Ovary (tissue), 9 donors: Measurements from ENCODE around the gene PIK3R1. TPM values are rescaled to one million over a fixed set of nuclear protein-coding genes. Genes with fewer than 3 reads are reported as not detected.

Experiments used
- DNase-seq, 5 donors: peaks; one replicate each; pipeline ENCODE4 v3.0.0-alpha.2; 2019 to 2020
- H3K27ac ChIP-seq, 2 donors: fragments of 200-600 bp; one replicate each; pipeline versions ENCODE4 v1.5.1 to v1.8.0; 2019 to 2022
- H3K27me3 ChIP-seq: fragments of 200-600 bp; one replicate; pipeline ENCODE4 v1.8.0; 2022
- H3K36me3 ChIP-seq: fragments of 200-600 bp; sonication (generic); one replicate; pipeline ENCODE4 v1.5.1; 2019
- H3K4me1 ChIP-seq: one replicate; pipeline ENCODE4 v1.8.1; 2013; ENCODE audit warnings: mild to moderate bottlenecking, moderate library complexity; ENCODE audit not compliant: insufficient read depth
- H3K4me3 ChIP-seq: fragments of 200-600 bp; sonication (generic); one replicate; pipeline ENCODE4 v1.5.1; 2017
- H3K9me3 ChIP-seq, 2 donors: fragments of 200-600 bp in 1 of 2; sonication (generic) in 1 of 2; one replicate each; pipeline versions ENCODE4 v1.5.1 to v1.8.1; 2013 to 2019; ENCODE audit warnings: mild to moderate bottlenecking in 1 of 2, moderate library complexity in 1 of 2
- CTCF ChIP-seq, 3 donors: fragments of 450-650 bp in 2 of 3; fragments of 200-600 bp in 1 of 3; IDR thresholded peaks; one replicate each; pipeline versions ENCODE4 v1.5.1 to v1.8.0; 2016 to 2022; ENCODE audit warnings: antibody characterized with exemption in 3 of 3, mild to moderate bottlenecking in 1 of 3
- EP300 ChIP-seq: sonication (generic); formaldehyde crosslinking; IDR thresholded peaks from one replicate; pipeline ENCODE4 v1.6.1; 2017; ENCODE audit warnings: antibody characterized with exemption
- POLR2A ChIP-seq: fragments of 450-650 bp; IDR thresholded peaks from one replicate; pipeline ENCODE4 v1.6.1; 2017; ENCODE audit warnings: antibody characterized with exemption, mild to moderate bottlenecking, moderate library complexity
- WGBS, 3 donors: extraction: QIAGEN DNeasy Blood & Tissue Kit in 1 of 3; methylation state at CpG; one replicate each; pipeline versions ENCODE4 v1.1.5 to v1.1.7; 2013 to 2017; 5-methylcytosine and 5-hydroxymethylcytosine counted together
- intact Hi-C, 4 donors: fragments of 100-400 bp; cut with DNase I; formaldehyde crosslinking; loops; one replicate each; pipeline versions ENCODE4 v1.11.0 to v1.15.1; 2022 to 2023
- polyA plus RNA-seq, 2 donors: library from polyadenylated mRNA; stranded (reverse); fragments of 200-250 nt in 1 of 2; fragments of 350-450 nt in 1 of 2; fragmentation: Illumina TruSeq in 1 of 2; extraction: RNeasy Lipid Tissue Mini Kit (QIAGEN cat#74804) in 1 of 2; gene quantifications; one replicate each; pipeline ENCODE4 v1.2.3, GENCODE V29; 2013 to 2014
- total RNA-seq, 7 donors: library from RNA; depleted of rRNA in 2 of 7; stranded (reverse); fragments of >200 nt in 2 of 7; fragmentation: NEBNext Ultra II Directional in 3 of 7; extraction: Animal tissue kit (Norgen Biotek cat#: 25700) in 3 of 7; gene quantifications; one replicate each; pipeline versions ENCODE4 v1.1.0 to v1.2.4, GENCODE V29; 2016 to 2023
- donor health status: DM: no; HTN: no; CAD: no; lungs with moderate emphysema.
- donor health status: DM: no; HTN: no; CAD: no.
- donor health status: Bipolar disorder and iron deficiency.
- donor health status: DM: yes; HTN: yes; CAD: no.
- donor health status: DM: no; HTN: no; CAD: no.
- donor health status: DM: yes; HTN: yes; CAD: no.

PIK3R1 gene
- total and polyA plus RNA-seq, 9 donors: 25.2 to 206 (median 81.2) TPM

- H3K36me3 ChIP-seq: no peaks in the 10 kb centered on the region
- no peaks in the 10 kb centered on the region for H3K9me3 ChIP-seq
- no peaks in the 10 kb centered on the region for H3K27me3 ChIP-seq
- H3K27ac ChIP-seq: no peak overlapping the region
- 82 to 89% (median 84%) methylated on average over 5 of the region's 5 CpGs for WGBS, 3 donors
- intact Hi-C loops: loop anchor here in 2 of 4 donors (10.0 kb wide), 2 partner anchors 187 to 1033 kb away; no protein-coding TSS in a partner anchor
- H3K4me3 ChIP-seq: no peak overlapping the region
- DNase-seq: no peak
- no peaks in the 10 kb centered on the region for H3K4me1 ChIP-seq
- TF ChIP-seq POLR2A: no peak
- no peak for TF ChIP-seq CTCF (IDR thresholded peaks at IDR 0.05)
- TF ChIP-seq EP300: no peak
These were observed 61.9 kb downstream of the PIK3R1 start for GRCh38 chr5:68277431-68277830.

- intact Hi-C loops: loop anchor here in 2 of 4 donors (10.0 kb wide), 2 partner anchors 185 to 1035 kb away; no protein-coding TSS in a partner anchor
- H3K27me3 ChIP-seq: no peaks in the 10 kb centered on the region
- H3K36me3 ChIP-seq: no peaks in the 10 kb centered on the region
- 93 to 94% (median 94%) methylated on average over 4 of the region's 4 CpGs for WGBS, 3 donors
- H3K27ac ChIP-seq: no peak overlapping the region
- no peaks in the 10 kb centered on the region for H3K4me1 ChIP-seq
- no peak for TF ChIP-seq POLR2A
- TF ChIP-seq CTCF (IDR thresholded peaks at IDR 0.05): no peak
- no peak for TF ChIP-seq EP300
- DNase-seq: no peak
- H3K9me3 ChIP-seq: no peaks in the 10 kb centered on the region
- no peak overlapping the region for H3K4me3 ChIP-seq
These were observed 64.4 kb downstream of the PIK3R1 start for GRCh38 chr5:68279984-68280383.

- WGBS, 3 donors: 94 to 97% (median 94%) methylated on average over 4 of the region's 4 CpGs
- H3K4me1 ChIP-seq: no peaks in the 10 kb centered on the region
- H3K36me3 ChIP-seq: no peaks in the 10 kb centered on the region
- no peak overlapping the region for H3K27ac ChIP-seq
- no peak overlapping the region for H3K4me3 ChIP-seq
- TF ChIP-seq POLR2A (no peak), EP300 (no peak), CTCF (IDR thresholded peaks at IDR 0.05) (no peak)
- DNase-seq: no peak
- H3K9me3 ChIP-seq: no peaks in the 10 kb centered on the region
- intact Hi-C loops: no loop called here
- no peaks in the 10 kb centered on the region for H3K27me3 ChIP-seq
These were observed 66.4 kb downstream of the PIK3R1 start for GRCh38 chr5:68282001-68282400.

GRCh38 chr5:68283766-68284165, 68.2 kb downstream of the PIK3R1 start:
- Histone ChIP-seq H3K4me3 (no peak overlapping the region), H3K9me3 (no peaks in the 10 kb centered on the region), H3K27ac (no peak overlapping the region), H3K4me1 (peaks cover 3% of the 10 kb centered on the region), H3K36me3 (no peaks in the 10 kb centered on the region), H3K27me3 (no peaks in the 10 kb centered on the region)
- 58 to 66% (median 62%) methylated on average over 4 of the region's 4 CpGs for WGBS, 3 donors
- intact Hi-C loops: no loop called here
- no peak for DNase-seq
- TF ChIP-seq EP300 (no peak), CTCF (IDR thresholded peaks at IDR 0.05) (no peak), POLR2A (no peak)
